IMR-90 (cell line): ENCODE measurements around the gene IL24. TPM values are rescaled to one million over a fixed set of nuclear protein-coding genes. Genes with fewer than 3 reads are reported as not detected.
A peak's percentile ranks its signal among the peaks of the same experiment; 100 is the strongest.

Experiments
- ATAC-seq: fragments of 200-7000 bp; cut with Tn5 transposase; 2 replicates; pipeline ENCODE4 v1.9.1; 2020; ENCODE audit warnings: low read depth, mild to moderate bottlenecking, moderate library complexity
- BruUV-seq: library from RNA; stranded (reverse); fragments of 400-500 nt; replicated peaks from 2 replicates; lab custom pipeline; 2021; lab: Mats Ljungman, UMichigan
- CTCF ChIA-PET: fragments of 300-600 bp; formaldehyde crosslinking; extraction: SDS; loops from one replicate; lab custom pipeline; 2021; ENCODE audit warnings: antibody characterized with exemption; lab: Yijun Ruan, JAX
- POLR2A ChIA-PET: fragments of 300-600 bp; sonication (Branson Sonifier 250); formaldehyde crosslinking; loops from one replicate; lab custom pipeline; 2022; ENCODE audit warnings: antibody characterized with exemption; ENCODE audit not compliant: unreplicated experiment; lab: Charles Lee
- DNase-seq: peaks from one replicate; pipeline ENCODE4 v3.0.0; 2013
- H2AFZ ChIP-seq: replicated peaks from 2 replicates; pipeline ENCODE3; 2013; ENCODE audit warnings: low read length, mild to moderate bottlenecking; ENCODE audit not compliant: poor library complexity
- H2AK5ac ChIP-seq: 2 replicates; pipeline ENCODE4 v1.6.1; 2013; ENCODE audit warnings: low read depth, low read length, inconsistent platforms
- H2AK9ac ChIP-seq: replicated peaks from 2 replicates; pipeline ENCODE3; 2013; ENCODE audit warnings: mild to moderate bottlenecking, low read depth, low read length, moderate library complexity; ENCODE audit not compliant: poor library complexity
- H2BK120ac ChIP-seq: 2 replicates; pipeline ENCODE4 v1.6.1; 2013; ENCODE audit warnings: low read depth, low read length, inconsistent platforms
- H2BK15ac ChIP-seq: 3 replicates; pipeline ENCODE4 v1.6.1; 2013; ENCODE audit warnings: low read depth, low read length, inconsistent platforms
- H2BK20ac ChIP-seq: 2 replicates; pipeline ENCODE4 v1.6.1; 2013; ENCODE audit warnings: low read depth, mild to moderate bottlenecking, inconsistent platforms, low read length, moderate library complexity
- H2BK5ac ChIP-seq: 2 replicates; pipeline ENCODE4 v1.6.1; 2013; ENCODE audit warnings: mild to moderate bottlenecking, low read depth, low read length, inconsistent platforms; ENCODE audit not compliant: poor library complexity, severe bottlenecking
- H3K14ac ChIP-seq: replicated peaks from 2 replicates; pipeline ENCODE4 v1.6.1; 2013; ENCODE audit warnings: low read depth, low read length, inconsistent platforms
- H3K18ac ChIP-seq: 2 replicates; pipeline ENCODE4 v1.6.1; 2013; ENCODE audit warnings: low read depth, low read length, control low read depth
- H3K23ac ChIP-seq: 2 replicates; pipeline ENCODE4 v1.6.1; 2013; ENCODE audit warnings: low read depth, low read length, inconsistent platforms
- H3K27ac ChIP-seq: 2 replicates; pipeline ENCODE4 v1.5.1; 2013; ENCODE audit warnings: mild to moderate bottlenecking, control low read depth, low read length; ENCODE audit not compliant: insufficient read depth
- H3K27me3 ChIP-seq: 2 replicates; pipeline ENCODE4 v1.6.1; 2013; ENCODE audit warnings: low read length; ENCODE audit not compliant: control insufficient read depth, insufficient read depth
- H3K36me3 ChIP-seq: 2 replicates; pipeline ENCODE4 v1.6.1; 2013; ENCODE audit warnings: low read length, mixed read lengths; ENCODE audit not compliant: control insufficient read depth, insufficient read depth
- H3K4ac ChIP-seq: 2 replicates; pipeline ENCODE4 v1.6.1; 2013; ENCODE audit warnings: low read depth, low read length, inconsistent platforms
- H3K4me1 ChIP-seq: 2 replicates; pipeline ENCODE4 v1.6.1; 2013; ENCODE audit warnings: low read length, mixed read lengths; ENCODE audit not compliant: control insufficient read depth, insufficient read depth
- H3K4me2 ChIP-seq: 2 replicates; pipeline ENCODE4 v1.6.1; 2013; ENCODE audit warnings: low read depth, mild to moderate bottlenecking, control low read depth, low read length, moderate library complexity
- H3K4me3 ChIP-seq: 2 replicates; pipeline ENCODE4 v1.5.1; 2013; ENCODE audit warnings: low read depth, mild to moderate bottlenecking, control low read depth, low read length, moderate library complexity; ENCODE audit not compliant: insufficient read depth
- H3K56ac ChIP-seq: 2 replicates; pipeline ENCODE4 v1.6.1; 2013; ENCODE audit warnings: low read length, inconsistent platforms; ENCODE audit not compliant: insufficient read depth; ENCODE audit errors: extremely low read depth
- H3K79me1 ChIP-seq, 2 experiments: 2 replicates each; pipeline ENCODE4 v1.6.1; 2013; ENCODE audit warnings: low read length in 2 of 2, inconsistent platforms in 1 of 2, low read depth in 1 of 2
- H3K9ac ChIP-seq: 2 replicates; pipeline ENCODE4 v1.6.1; 2013; ENCODE audit warnings: low read depth, low read length, control low read depth
- H3K9me1 ChIP-seq: 2 replicates; pipeline ENCODE4 v1.6.1; 2013; ENCODE audit warnings: low read length, inconsistent platforms; ENCODE audit not compliant: insufficient read depth
- H3K9me3 ChIP-seq: 2 replicates; pipeline ENCODE4 v1.6.1; 2013; ENCODE audit warnings: low read length; ENCODE audit not compliant: control insufficient read depth, insufficient read depth
- H4K20me1 ChIP-seq: 2 replicates; pipeline ENCODE4 v1.6.1; 2013; ENCODE audit warnings: low read length, inconsistent platforms; ENCODE audit not compliant: insufficient read depth
- H4K5ac ChIP-seq: 2 replicates; pipeline ENCODE4 v1.6.1; 2013; ENCODE audit warnings: mild to moderate bottlenecking, low read depth, low read length, control low read depth
- H4K8ac ChIP-seq, 2 experiments: 2 replicates each; pipeline ENCODE4 v1.6.1; 2013; ENCODE audit warnings: low read depth in 2 of 2, low read length in 2 of 2, control low read depth in 1 of 2, inconsistent platforms in 1 of 2
- H4K91ac ChIP-seq: 2 replicates; pipeline ENCODE4 v1.6.1; 2013; ENCODE audit warnings: low read depth, low read length, inconsistent platforms; ENCODE audit not compliant: insufficient read depth
- BHLHE40 ChIP-seq: fragments of 150-350 bp; IDR thresholded peaks from 2 replicates; pipeline ENCODE4 v1.6.1; 2016; ENCODE audit warnings: mild to moderate bottlenecking, low read depth, low read length
- CEBPB ChIP-seq: IDR thresholded peaks from 2 replicates; pipeline ENCODE4 v1.6.1; 2012; ENCODE audit warnings: low read depth, low read length, improper control_type of control experiment
- MXI1 ChIP-seq: IDR thresholded peaks from 2 replicates; pipeline ENCODE4 v1.6.1; 2012; ENCODE audit warnings: low read depth, mild to moderate bottlenecking, low read length, moderate library complexity, borderline replicate concordance
- NFE2L2 ChIP-seq: fragments of 150-350 bp; IDR thresholded peaks from 2 replicates; pipeline ENCODE4 v1.6.1; 2016; ENCODE audit warnings: low read depth, mild to moderate bottlenecking, low read length
- POLR2A ChIP-seq: IDR thresholded peaks from 2 replicates; pipeline ENCODE4 v1.6.1; 2012; ENCODE audit warnings: mild to moderate bottlenecking, low read depth, low read length
- RAD21 ChIP-seq: IDR thresholded peaks from 2 replicates; pipeline ENCODE4 v1.6.1; 2012; ENCODE audit warnings: low read length, improper control_type of control experiment
- SMC3 ChIP-seq: fragments of 150-350 bp; IDR thresholded peaks from 2 replicates; pipeline ENCODE4 v1.6.1; 2016; ENCODE audit warnings: low read depth, mild to moderate bottlenecking, antibody characterized with exemption, low read length, moderate library complexity
- WGBS, 2 experiments: methylation state at CpG; one replicate each; pipeline versions ENCODE4 v1.1.5 to v1.1.7; 2013; ENCODE audit warnings: missing lambda C conversion rate in 2 of 2; ENCODE audit not compliant: insufficient read length in 1 of 2; ENCODE audit errors: extremely low coverage in 2 of 2; 5-methylcytosine and 5-hydroxymethylcytosine counted together
- dilution Hi-C: fragments of 300-500 bp; cut with HindIII; formaldehyde crosslinking; loops from one replicate; pipeline ENCODE4 v1.14.3; 2018; ENCODE audit warnings: low sequenced_read_pairs; ENCODE audit not compliant: unreplicated experiment
- in situ Hi-C: fragments of 300-500 bp; cut with MboI; formaldehyde crosslinking; loops from 3 replicates; pipeline ENCODE4 v1.14.3; 2019; ENCODE audit warnings: low sequenced_read_pairs, inconsistent platforms, mixed read lengths
- intact Hi-C: fragments of 100-400 bp; cut with micrococcal nuclease; formaldehyde crosslinking; loops from 2 replicates; pipeline ENCODE4 v1.10.0; 2022
- polyA plus RNA-seq, 3 experiments: library from polyadenylated mRNA; depleted of rRNA; stranded (reverse); fragments of >200 nt; gene quantifications; 2 replicates each; pipeline ENCODE4 v1.2.3, GENCODE V29; 2012; ENCODE audit warnings: low replicate concordance in 1 of 3
- total RNA-seq: library from RNA; depleted of rRNA; stranded (reverse); fragments of >200 nt; gene quantifications from 2 replicates; pipeline ENCODE4 v1.2.3, GENCODE V29; 2012
- TF ChIP-seq, protein P1 (sequence below): fragments of 150-350 bp; IDR thresholded peaks from 2 replicates; pipeline ENCODE4 v1.6.1; 2017; ENCODE audit warnings: mild to moderate bottlenecking, antibody characterized with exemption, low read length, low read depth
- TF ChIP-seq, protein P2 (sequence below): conservative IDR thresholded peaks from 2 replicates; pipeline ENCODE4 v1.5.1; 2012; ENCODE audit warnings: mild to moderate bottlenecking, low read depth, low read length, improper control_type of control experiment

Gene IL24
- total and polyA plus RNA-seq, 2 of the 4 experiments (the other 2 are of a cell fraction), result 0.12 to 0.18 TPM

DNA sequence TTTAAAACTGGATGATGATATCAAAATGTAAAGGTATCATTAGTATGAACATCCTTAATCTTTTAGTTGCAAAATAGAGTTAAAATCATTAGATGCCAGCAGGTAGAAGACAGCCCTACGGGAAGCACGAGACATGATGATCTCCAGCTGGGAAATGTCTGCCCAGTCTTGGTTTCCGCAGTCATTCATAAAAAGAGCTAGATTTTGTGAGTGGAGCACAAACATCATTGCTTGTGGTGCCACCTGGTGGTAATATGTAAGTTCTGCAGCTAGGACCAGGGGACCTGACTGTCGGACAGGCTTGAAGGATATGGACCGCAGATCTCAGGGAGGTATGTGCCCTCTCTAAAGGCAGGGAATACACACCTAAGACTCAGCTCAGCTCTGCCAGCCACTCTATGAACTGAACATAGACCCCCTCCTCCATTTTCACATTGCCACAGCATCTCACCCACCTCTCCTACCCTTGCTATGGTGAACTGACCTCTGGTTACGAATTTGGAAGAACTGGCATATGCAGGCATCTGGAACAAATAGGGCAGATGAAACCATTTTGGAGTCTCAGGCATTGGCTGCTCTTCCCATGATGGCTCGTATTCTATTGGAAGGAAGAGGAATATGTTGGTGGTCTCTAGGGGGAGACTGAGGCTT is 15.3 kb downstream of the IL24 start:
- no TSS peak for BruUV-seq
- peaks cover 3% of the 10 kb centered on the region for H3K4me1 ChIP-seq
- peaks cover 4% of the 10 kb centered on the region; the same call in 1 of the 2 replicates for H3K9me1 ChIP-seq
- no peak overlapping the region for H2BK15ac ChIP-seq
- H4K5ac ChIP-seq, result no peak overlapping the region
- peak; percentile 80 for ATAC-seq
- dilution Hi-C loops (no loop called here), in situ Hi-C loops (loop anchor here (5.0 to 10.0 kb wide), 4 partner anchors 105 to 428 kb away; partner anchors contain the start of gene EIF2D), intact Hi-C loops (loop anchor here (1.0 to 10.0 kb wide), 7 partner anchors 103 to 492 kb away; no protein-coding TSS in a partner anchor)
- no peak overlapping the region for H2AFZ ChIP-seq
- H2BK20ac ChIP-seq, result 0 out of 2 replicates have a peak overlapping the region, but pooled peaks have one; percentile 13
- no peak overlapping the region for H2AK5ac ChIP-seq
- ChIA-PET CTCF (interaction anchor here (0.6 to 2.7 kb wide), 19 partner anchors 10 to 286 kb away, joined by 3 to 39 read pairs (median 3); partner anchors contain the start of gene IL20), POLR2A (no interaction called here)
- H3K4me3 ChIP-seq, result no peak overlapping the region
- no peaks in the 10 kb centered on the region for H3K9me3 ChIP-seq
- H3K14ac ChIP-seq, result no peak overlapping the region
- H3K36me3 ChIP-seq, result no peaks in the 10 kb centered on the region
- H3K56ac ChIP-seq, result no peak overlapping the region
- no peak overlapping the region for H3K27ac ChIP-seq
- no peaks in the 10 kb centered on the region for H4K20me1 ChIP-seq
- H2BK5ac ChIP-seq, result no peak overlapping the region
- 56% methylated on average over 2 of the region's 7 CpGs; no CpG with 5 or more reads in 1 of the 2 experiments for WGBS, 2 experiments
- H3K4me2 ChIP-seq, result no peak overlapping the region
- H4K91ac ChIP-seq, result no peak overlapping the region
- H4K8ac ChIP-seq, result no peak overlapping the region
- H3K9ac ChIP-seq, result no peak overlapping the region
- no peak overlapping the region for H2BK120ac ChIP-seq
- peaks cover 37% of the 10 kb centered on the region for H3K27me3 ChIP-seq
- H2AK9ac ChIP-seq, result peak overlapping the region; percentile 22
- TF ChIP-seq BHLHE40 (peak; percentile 42; the same call in 1 of the 2 replicates), NFE2L2 (no peak), MXI1 (no peak), RAD21 (peak; percentile 90), CEBPB (no peak), SMC3 (peak; percentile 93), POLR2A (0 out of 2 replicates have a peak, but pooled peaks have one; percentile 24)
- TF ChIP-seq, protein P1, sequence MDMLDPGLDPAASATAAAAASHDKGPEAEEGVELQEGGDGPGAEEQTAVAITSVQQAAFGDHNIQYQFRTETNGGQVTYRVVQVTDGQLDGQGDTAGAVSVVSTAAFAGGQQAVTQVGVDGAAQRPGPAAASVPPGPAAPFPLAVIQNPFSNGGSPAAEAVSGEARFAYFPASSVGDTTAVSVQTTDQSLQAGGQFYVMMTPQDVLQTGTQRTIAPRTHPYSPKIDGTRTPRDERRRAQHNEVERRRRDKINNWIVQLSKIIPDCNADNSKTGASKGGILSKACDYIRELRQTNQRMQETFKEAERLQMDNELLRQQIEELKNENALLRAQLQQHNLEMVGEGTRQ, result no peak
- TF ChIP-seq, protein P2, sequence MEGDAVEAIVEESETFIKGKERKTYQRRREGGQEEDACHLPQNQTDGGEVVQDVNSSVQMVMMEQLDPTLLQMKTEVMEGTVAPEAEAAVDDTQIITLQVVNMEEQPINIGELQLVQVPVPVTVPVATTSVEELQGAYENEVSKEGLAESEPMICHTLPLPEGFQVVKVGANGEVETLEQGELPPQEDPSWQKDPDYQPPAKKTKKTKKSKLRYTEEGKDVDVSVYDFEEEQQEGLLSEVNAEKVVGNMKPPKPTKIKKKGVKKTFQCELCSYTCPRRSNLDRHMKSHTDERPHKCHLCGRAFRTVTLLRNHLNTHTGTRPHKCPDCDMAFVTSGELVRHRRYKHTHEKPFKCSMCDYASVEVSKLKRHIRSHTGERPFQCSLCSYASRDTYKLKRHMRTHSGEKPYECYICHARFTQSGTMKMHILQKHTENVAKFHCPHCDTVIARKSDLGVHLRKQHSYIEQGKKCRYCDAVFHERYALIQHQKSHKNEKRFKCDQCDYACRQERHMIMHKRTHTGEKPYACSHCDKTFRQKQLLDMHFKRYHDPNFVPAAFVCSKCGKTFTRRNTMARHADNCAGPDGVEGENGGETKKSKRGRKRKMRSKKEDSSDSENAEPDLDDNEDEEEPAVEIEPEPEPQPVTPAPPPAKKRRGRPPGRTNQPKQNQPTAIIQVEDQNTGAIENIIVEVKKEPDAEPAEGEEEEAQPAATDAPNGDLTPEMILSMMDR, result peak; percentile 89
- H3K23ac ChIP-seq, result no peak overlapping the region
- no peaks in the 10 kb centered on the region for H3K79me1 ChIP-seq
- DNase-seq, result peak; percentile 75
- H3K4ac ChIP-seq, result no peak overlapping the region
- H3K18ac ChIP-seq, result no peak overlapping the region
